ENCODE results near the gene TMEM204.

DNA sequence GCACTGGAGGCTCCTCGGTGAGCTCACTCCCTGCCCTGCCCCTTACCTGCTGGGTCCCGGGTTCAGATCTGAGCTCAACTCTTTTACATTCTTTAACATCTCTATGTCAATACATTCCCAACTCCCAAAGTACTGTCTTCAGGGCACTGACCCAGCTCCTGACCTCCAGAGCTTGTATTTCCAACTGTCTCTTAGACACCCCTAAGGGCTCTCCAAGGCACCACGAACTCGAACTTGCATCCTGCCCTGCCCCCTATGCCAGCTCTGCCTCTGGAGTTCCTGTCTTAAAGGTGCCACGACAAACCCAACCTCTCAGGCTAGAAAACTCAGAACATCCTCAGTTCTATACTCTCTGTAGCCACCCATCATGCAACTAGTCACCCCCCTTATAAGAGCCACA is 39.8 kb downstream of the TMEM204 start:
- TF ChIP-seq, protein P1, sequence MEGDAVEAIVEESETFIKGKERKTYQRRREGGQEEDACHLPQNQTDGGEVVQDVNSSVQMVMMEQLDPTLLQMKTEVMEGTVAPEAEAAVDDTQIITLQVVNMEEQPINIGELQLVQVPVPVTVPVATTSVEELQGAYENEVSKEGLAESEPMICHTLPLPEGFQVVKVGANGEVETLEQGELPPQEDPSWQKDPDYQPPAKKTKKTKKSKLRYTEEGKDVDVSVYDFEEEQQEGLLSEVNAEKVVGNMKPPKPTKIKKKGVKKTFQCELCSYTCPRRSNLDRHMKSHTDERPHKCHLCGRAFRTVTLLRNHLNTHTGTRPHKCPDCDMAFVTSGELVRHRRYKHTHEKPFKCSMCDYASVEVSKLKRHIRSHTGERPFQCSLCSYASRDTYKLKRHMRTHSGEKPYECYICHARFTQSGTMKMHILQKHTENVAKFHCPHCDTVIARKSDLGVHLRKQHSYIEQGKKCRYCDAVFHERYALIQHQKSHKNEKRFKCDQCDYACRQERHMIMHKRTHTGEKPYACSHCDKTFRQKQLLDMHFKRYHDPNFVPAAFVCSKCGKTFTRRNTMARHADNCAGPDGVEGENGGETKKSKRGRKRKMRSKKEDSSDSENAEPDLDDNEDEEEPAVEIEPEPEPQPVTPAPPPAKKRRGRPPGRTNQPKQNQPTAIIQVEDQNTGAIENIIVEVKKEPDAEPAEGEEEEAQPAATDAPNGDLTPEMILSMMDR (conservative IDR thresholded peaks at IDR 0.05): no peak
- TF ChIP-seq EZH2 (IDR thresholded peaks at IDR 0.05; ENCODE audit: low read depth): no peak

Measured in PC-9 (cell line).